Peyer's patch (tissue), 4 donors: ENCODE results near the gene OR51D1.

ENCODE experiments used
- CTCF ChIP-seq, 6 experiments: fragments of 450-650 bp in 4 of 6; fragments of 200-600 bp in 2 of 6; sonication (generic) in 1 of 6; IDR thresholded peaks; one replicate each; pipeline ENCODE4 v1.5.1; 2017 to 2019; ENCODE audit warnings: antibody characterized with exemption in 6 of 6, mild to moderate bottlenecking in 3 of 6, moderate library complexity in 1 of 6
- POLR2A ChIP-seq, 2 donors: fragments of 450-650 bp; IDR thresholded peaks; one replicate each; pipeline ENCODE4 v1.5.1; 2017; ENCODE audit warnings: antibody characterized with exemption in 2 of 2, mild to moderate bottlenecking in 2 of 2, moderate library complexity in 2 of 2

GRCh38 chr11:4645974-4646373 lies 8.7 kb downstream of the OR51D1 start:
- TF ChIP-seq CTCF (IDR thresholded peaks at IDR 0.05), result no peak
- no peak for TF ChIP-seq POLR2A (IDR thresholded peaks at IDR 0.05)
